Measurements from ENCODE around the gene DYDC1. TPM values are rescaled to one million over a fixed set of nuclear protein-coding genes. Genes with fewer than 3 reads are reported as not detected.

The DYDC1 gene
- polyA plus RNA-seq, 3 donors = not detected

DNA sequence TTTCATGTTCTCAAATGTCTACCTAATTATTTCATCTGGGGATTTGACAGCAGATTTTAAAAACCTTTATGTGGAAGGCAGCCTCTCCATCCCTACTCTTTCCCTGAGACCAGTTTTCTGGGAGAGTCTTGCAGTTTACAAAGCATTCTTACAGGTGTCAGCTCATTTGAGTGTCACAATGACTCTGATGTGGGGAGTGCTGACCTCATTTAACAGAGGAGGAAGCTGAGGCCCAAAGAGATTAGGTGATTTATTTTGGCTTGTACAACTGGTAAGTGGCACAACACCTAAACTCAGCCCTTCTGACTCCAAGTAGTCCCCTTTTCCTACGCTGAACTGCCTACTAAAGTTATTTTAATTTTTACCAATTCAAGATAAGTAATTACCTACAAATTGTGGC lies 33.8 kb downstream of the DYDC1 start:
- H3K36me3 ChIP-seq (replicated peaks in 1 of 2; ENCODE audit: control insufficient read depth in 1 of 2, insufficient read depth in 2 of 2, low read length in 2 of 2) = no peaks in the 10 kb centered on the region
- DNase-seq = no peak
- intact Hi-C loops (cut with micrococcal nuclease) = no loop called here
- no peak overlapping the region for H3K9ac ChIP-seq (ENCODE audit: insufficient read depth, low read length, poor library complexity, severe bottlenecking)
- H3K27ac ChIP-seq (ENCODE audit: low read depth in 1 of 2, low read length in 2 of 2) = no peak overlapping the region
- no peak overlapping the region for H2AFZ ChIP-seq (ENCODE audit: insufficient read depth, low read depth, low read length, poor library complexity, severe bottlenecking)
- H3K4me3 Mint-ChIP-seq = no peak overlapping the region
- TF ChIP-seq, protein P1, sequence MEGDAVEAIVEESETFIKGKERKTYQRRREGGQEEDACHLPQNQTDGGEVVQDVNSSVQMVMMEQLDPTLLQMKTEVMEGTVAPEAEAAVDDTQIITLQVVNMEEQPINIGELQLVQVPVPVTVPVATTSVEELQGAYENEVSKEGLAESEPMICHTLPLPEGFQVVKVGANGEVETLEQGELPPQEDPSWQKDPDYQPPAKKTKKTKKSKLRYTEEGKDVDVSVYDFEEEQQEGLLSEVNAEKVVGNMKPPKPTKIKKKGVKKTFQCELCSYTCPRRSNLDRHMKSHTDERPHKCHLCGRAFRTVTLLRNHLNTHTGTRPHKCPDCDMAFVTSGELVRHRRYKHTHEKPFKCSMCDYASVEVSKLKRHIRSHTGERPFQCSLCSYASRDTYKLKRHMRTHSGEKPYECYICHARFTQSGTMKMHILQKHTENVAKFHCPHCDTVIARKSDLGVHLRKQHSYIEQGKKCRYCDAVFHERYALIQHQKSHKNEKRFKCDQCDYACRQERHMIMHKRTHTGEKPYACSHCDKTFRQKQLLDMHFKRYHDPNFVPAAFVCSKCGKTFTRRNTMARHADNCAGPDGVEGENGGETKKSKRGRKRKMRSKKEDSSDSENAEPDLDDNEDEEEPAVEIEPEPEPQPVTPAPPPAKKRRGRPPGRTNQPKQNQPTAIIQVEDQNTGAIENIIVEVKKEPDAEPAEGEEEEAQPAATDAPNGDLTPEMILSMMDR (IDR thresholded peaks at IDR 0.05) = no peak
- no peaks in the 10 kb centered on the region for H3K79me2 ChIP-seq (ENCODE audit: insufficient read depth, low read length)
- peaks cover 1 to 6% (median 4%) of the 10 kb centered on the region in 3 donors for H3K27me3 Mint-ChIP-seq (ENCODE audit: low read depth in 3 of 3)
- WGBS (ENCODE audit: insufficient coverage) = 60% methylated on average over 1 of the region's 1 CpG
- H3K36me3 Mint-ChIP-seq = no peaks in the 10 kb centered on the region
- no peaks in the 10 kb centered on the region for H3K4me1 ChIP-seq (ENCODE audit: control insufficient read depth in 1 of 2, insufficient read depth in 2 of 2, low read length in 2 of 2)
- H4K20me1 ChIP-seq (ENCODE audit: insufficient read depth, low read length) = no peaks in the 10 kb centered on the region
- H3K4me1 Mint-ChIP-seq = no peaks in the 10 kb centered on the region
- peaks cover 0 to 3% (median 0%) of the 10 kb centered on the region in 7 donors for H3K9me3 Mint-ChIP-seq
- H3K27me3 ChIP-seq (ENCODE audit: control insufficient read depth in 2 of 2, insufficient read depth in 2 of 2, low read length in 2 of 2) = no peaks in the 10 kb centered on the region
- no peaks in the 10 kb centered on the region for H3K9me3 ChIP-seq (replicated peaks in 1 of 2; ENCODE audit: control insufficient read depth in 1 of 2, insufficient read depth in 1 of 2, low read length in 2 of 2)
- no peak overlapping the region for H3K4me2 ChIP-seq (replicated peaks; ENCODE audit: extremely low read depth, low read length, poor library complexity, severe bottlenecking)
- no peak overlapping the region for H3K27ac Mint-ChIP-seq
- no peak overlapping the region for H3K4me3 ChIP-seq (replicated peaks in 1 of 3; ENCODE audit: low read depth in 2 of 3, low read length in 3 of 3)

DNA sequence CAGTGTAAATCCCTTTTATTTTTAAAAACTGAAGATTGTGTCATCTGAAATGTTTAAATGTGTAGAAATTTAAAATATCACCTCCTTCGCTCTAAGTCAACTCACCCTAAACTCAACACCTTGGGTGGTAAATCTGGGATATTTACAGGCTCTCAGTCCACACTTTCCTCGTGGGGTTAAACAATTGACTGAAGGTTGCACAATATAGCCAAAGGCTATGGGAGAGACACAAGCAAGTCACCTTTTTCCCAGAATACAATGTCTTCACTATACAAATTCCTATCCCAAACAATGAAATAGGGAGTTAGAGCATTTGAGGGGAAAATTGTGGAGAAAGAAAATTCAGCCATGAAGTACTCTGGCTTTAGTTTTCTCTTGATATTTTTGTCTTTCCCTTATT lies 34.4 kb downstream of the DYDC1 start:
- no peaks in the 10 kb centered on the region for H3K36me3 Mint-ChIP-seq
- Histone ChIP-seq H3K9me3 (replicated peaks in 1 of 2; ENCODE audit: control insufficient read depth in 1 of 2, insufficient read depth in 1 of 2, low read length in 2 of 2) (no peaks in the 10 kb centered on the region), H3K27me3 (ENCODE audit: control insufficient read depth in 2 of 2, insufficient read depth in 2 of 2, low read length in 2 of 2) (no peaks in the 10 kb centered on the region), H3K27ac (ENCODE audit: low read depth in 1 of 2, low read length in 2 of 2) (no peak overlapping the region), H3K9ac (ENCODE audit: insufficient read depth, low read length, poor library complexity, severe bottlenecking) (no peak overlapping the region), H3K36me3 (replicated peaks in 1 of 2; ENCODE audit: control insufficient read depth in 1 of 2, insufficient read depth in 2 of 2, low read length in 2 of 2) (no peaks in the 10 kb centered on the region), H3K4me2 (replicated peaks; ENCODE audit: extremely low read depth, low read length, poor library complexity, severe bottlenecking) (no peak overlapping the region), H3K4me3 (replicated peaks in 1 of 3; ENCODE audit: low read depth in 2 of 3, low read length in 3 of 3) (no peak overlapping the region), H3K79me2 (ENCODE audit: insufficient read depth, low read length) (no peaks in the 10 kb centered on the region), H3K4me1 (ENCODE audit: control insufficient read depth in 1 of 2, insufficient read depth in 2 of 2, low read length in 2 of 2) (no peaks in the 10 kb centered on the region), H4K20me1 (ENCODE audit: insufficient read depth, low read length) (no peaks in the 10 kb centered on the region), H2AFZ (ENCODE audit: insufficient read depth, low read depth, low read length, poor library complexity, severe bottlenecking) (no peak overlapping the region)
- no peak overlapping the region for H3K27ac Mint-ChIP-seq
- peaks cover 1 to 6% (median 4%) of the 10 kb centered on the region in 3 donors for H3K27me3 Mint-ChIP-seq (ENCODE audit: low read depth in 3 of 3)
- peaks cover 0 to 3% (median 0%) of the 10 kb centered on the region in 7 donors for H3K9me3 Mint-ChIP-seq
- intact Hi-C loops (cut with micrococcal nuclease) = no loop called here
- H3K4me3 Mint-ChIP-seq = no peak overlapping the region
- no CpG with 5 or more reads among the region's 2 CpGs for WGBS (ENCODE audit: insufficient coverage)
- H3K4me1 Mint-ChIP-seq = no peaks in the 10 kb centered on the region
- no peak for DNase-seq
- TF ChIP-seq, protein P1 (IDR thresholded peaks at IDR 0.05) = no peak
